Mesenchymal stem cell (in vitro differentiated cells and primary cell): ENCODE data around the gene ALG9.

Source experiments
- DNase-seq: peaks from one replicate; pipeline ENCODE4 v3.0.0-alpha.2; 2013
- H2AFZ ChIP-seq: one replicate; pipeline ENCODE4 v1.6.1; 2013; ENCODE audit warnings: low read depth, mild to moderate bottlenecking, control low read depth, inconsistent platforms, low read length, moderate library complexity
- H2AK5ac ChIP-seq: 2 replicates; pipeline ENCODE4 v1.6.1; 2013; ENCODE audit warnings: low read length, moderate library complexity, mild to moderate bottlenecking, inconsistent platforms; ENCODE audit not compliant: severe bottlenecking
- H2BK120ac ChIP-seq: one replicate; pipeline ENCODE4 v1.6.1; 2013; ENCODE audit warnings: low read depth, mild to moderate bottlenecking, inconsistent platforms, low read length, moderate library complexity
- H2BK12ac ChIP-seq, 2 experiments: one replicate each; pipeline ENCODE4 v1.6.1; 2013; ENCODE audit warnings: inconsistent platforms in 2 of 2, low read length in 2 of 2, mild to moderate bottlenecking in 2 of 2, moderate library complexity in 2 of 2, control low read depth in 1 of 2
- H2BK15ac ChIP-seq: one replicate; pipeline ENCODE4 v1.6.1; 2013; ENCODE audit warnings: mild to moderate bottlenecking, low read depth, inconsistent platforms; ENCODE audit not compliant: poor library complexity, severe bottlenecking
- H2BK5ac ChIP-seq: 2 replicates; pipeline ENCODE4 v1.6.1; 2013; ENCODE audit warnings: low read depth, mild to moderate bottlenecking, low read length, control low read depth, inconsistent platforms; ENCODE audit not compliant: poor library complexity, severe bottlenecking
- H3K14ac ChIP-seq, 2 experiments: one replicate each; pipeline ENCODE4 v1.6.1; 2013; ENCODE audit warnings: inconsistent platforms in 2 of 2, low read length in 2 of 2, control low read depth in 1 of 2, mild to moderate bottlenecking in 1 of 2, moderate library complexity in 1 of 2
- H3K18ac ChIP-seq, 2 experiments: one replicate each; pipeline ENCODE4 v1.6.1; 2013; ENCODE audit warnings: inconsistent platforms in 2 of 2, low read length in 2 of 2, control low read depth in 1 of 2, low read depth in 1 of 2, mild to moderate bottlenecking in 1 of 2
- H3K23ac ChIP-seq, 2 experiments: one replicate each; pipeline ENCODE4 v1.6.1; 2013; ENCODE audit warnings: inconsistent platforms in 2 of 2, low read length in 2 of 2, mild to moderate bottlenecking in 2 of 2, moderate library complexity in 2 of 2, control low read depth in 1 of 2
- H3K27ac ChIP-seq: 2 replicates; pipeline ENCODE4 v1.5.1; 2013; ENCODE audit warnings: mild to moderate bottlenecking, moderate library complexity, low read length, control low read depth, inconsistent platforms; ENCODE audit not compliant: poor library complexity, severe bottlenecking
- H3K27me3 ChIP-seq, 2 experiments: 2 replicates each; pipeline versions ENCODE4 v1.6.1 to v1.7.0; 2013; ENCODE audit warnings: low read length in 2 of 2, mild to moderate bottlenecking in 2 of 2, moderate library complexity in 2 of 2, control low read depth in 1 of 2, inconsistent platforms in 1 of 2; ENCODE audit not compliant: control insufficient read depth in 1 of 2, insufficient read depth in 1 of 2
- H3K36me3 ChIP-seq, 2 experiments: 2 replicates each; pipeline versions ENCODE4 v1.6.1 to v1.7.0; 2013; ENCODE audit warnings: low read length in 2 of 2, control low read depth in 1 of 2, inconsistent platforms in 1 of 2, low read depth in 1 of 2, mild to moderate bottlenecking in 1 of 2; ENCODE audit not compliant: insufficient read depth in 2 of 2, control insufficient read depth in 1 of 2
- H3K4ac ChIP-seq, 2 experiments: one replicate each; pipeline ENCODE4 v1.6.1; 2013; ENCODE audit warnings: inconsistent platforms in 2 of 2, low read length in 2 of 2, mild to moderate bottlenecking in 2 of 2, moderate library complexity in 2 of 2, control low read depth in 1 of 2, low read depth in 1 of 2
- H3K4me1 ChIP-seq: 2 replicates; pipeline ENCODE4 v1.6.1; 2013; ENCODE audit warnings: low read depth, low read length, control low read depth; ENCODE audit not compliant: control insufficient read depth, insufficient read depth
- H3K4me2 ChIP-seq: 2 replicates; pipeline ENCODE4 v1.6.1; 2013; ENCODE audit warnings: low read length, mild to moderate bottlenecking, inconsistent platforms; ENCODE audit not compliant: poor library complexity, severe bottlenecking
- H3K4me3 ChIP-seq, 2 experiments: 2 replicates each; pipeline versions ENCODE4 v1.5.1 to v1.7.0; 2013; ENCODE audit warnings: low read length in 2 of 2, mild to moderate bottlenecking in 2 of 2, control low read depth in 1 of 2, low read depth in 1 of 2; ENCODE audit not compliant: insufficient read depth in 1 of 2
- H3K79me1 ChIP-seq: replicated peaks from 2 replicates; pipeline ENCODE4 v1.6.1; 2013; ENCODE audit warnings: mild to moderate bottlenecking, control low read depth, low read length, inconsistent platforms; ENCODE audit not compliant: poor library complexity, severe bottlenecking
- H3K9ac ChIP-seq: 2 replicates; pipeline ENCODE4 v1.7.0; 2013; ENCODE audit warnings: mild to moderate bottlenecking, low read length, moderate library complexity
- H3K9me3 ChIP-seq: 2 replicates; pipeline ENCODE4 v1.7.0; 2013; ENCODE audit warnings: mild to moderate bottlenecking, low read length; ENCODE audit not compliant: control insufficient read depth
- H4K8ac ChIP-seq: one replicate; pipeline ENCODE4 v1.6.1; 2013; ENCODE audit warnings: inconsistent platforms, mild to moderate bottlenecking, low read length, moderate library complexity
- H4K91ac ChIP-seq: one replicate; pipeline ENCODE4 v1.6.1; 2013; ENCODE audit warnings: mild to moderate bottlenecking, low read length, inconsistent platforms
- WGBS: methylation state at CpG from one replicate; pipeline ENCODE4 v1.1.7; 2013; ENCODE audit warnings: mixed read lengths; 5-methylcytosine and 5-hydroxymethylcytosine counted together

ALG9 gene

DNA sequence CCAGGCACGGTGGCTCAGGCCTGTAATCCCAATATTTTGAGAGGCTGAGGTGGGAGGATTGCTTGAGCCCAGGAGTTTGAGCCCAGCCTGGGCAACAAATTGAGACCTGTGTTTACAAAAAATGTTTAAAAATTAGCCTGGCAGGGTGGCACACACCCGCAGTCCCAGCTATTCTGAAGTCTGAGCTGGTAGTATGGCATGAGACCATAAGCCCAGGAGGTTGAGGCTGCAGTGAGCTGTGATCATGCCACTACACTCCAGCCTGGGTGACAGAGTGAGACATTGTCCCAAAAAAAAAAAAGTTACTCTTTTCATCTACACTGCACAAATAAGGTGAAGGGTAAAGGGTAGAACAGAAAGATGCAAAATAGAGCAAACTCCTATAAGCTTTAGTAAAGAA lies 82.9 kb downstream of the ALG9 start:
- Histone ChIP-seq H3K18ac (no peak overlapping the region), H3K4ac (no peak overlapping the region), H3K4me2 (no peak overlapping the region), H2AFZ (no peak overlapping the region), H3K36me3 (peaks cover 6 to 23% of the 10 kb centered on the region in 2 experiments), H3K4me3 (no peak overlapping the region), H3K79me1 (peaks cover 4% of the 10 kb centered on the region), H4K91ac (no peak overlapping the region), H2AK5ac (no peak overlapping the region), H2BK15ac (no peak overlapping the region), H2BK120ac (no peak overlapping the region), H3K27ac (no peak overlapping the region), H2BK12ac (no peak overlapping the region), H3K9me3 (no peaks in the 10 kb centered on the region), H2BK5ac (no peak overlapping the region), H4K8ac (no peak overlapping the region), H3K14ac (no peak overlapping the region), H3K9ac (no peak overlapping the region), H3K23ac (no peak overlapping the region), H3K4me1 (peaks cover 7% of the 10 kb centered on the region), H3K27me3 (no peaks in the 10 kb centered on the region)
- no peak for DNase-seq
- 81% methylated on average over 2 of the region's 2 CpGs for WGBS

DNA sequence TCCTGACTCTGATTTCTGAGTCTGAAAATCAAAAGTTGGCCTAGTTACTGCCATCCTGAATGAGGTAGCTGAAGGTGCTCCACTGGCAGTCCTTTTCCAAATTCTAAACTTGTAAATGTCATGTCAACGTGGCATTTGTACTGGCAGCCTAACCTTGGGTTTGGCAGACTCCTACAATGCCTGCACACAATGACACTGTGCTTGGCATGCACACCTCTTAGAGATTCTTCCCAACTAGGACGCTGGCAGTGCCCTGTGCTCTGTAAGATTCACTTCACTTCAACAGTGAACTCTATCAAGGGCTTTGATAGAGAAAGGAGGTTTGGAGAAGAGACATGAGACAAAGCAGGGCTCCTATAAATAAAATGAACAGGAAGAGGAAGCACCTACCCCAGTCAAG lies 83.3 kb downstream of the ALG9 start:
- H2AK5ac ChIP-seq: no peak overlapping the region
- H3K27me3 ChIP-seq: no peaks in the 10 kb centered on the region
- no peak overlapping the region for H2BK5ac ChIP-seq
- H2BK120ac ChIP-seq: no peak overlapping the region
- H4K8ac ChIP-seq: no peak overlapping the region
- no peak overlapping the region for H2BK15ac ChIP-seq
- H4K91ac ChIP-seq: no peak overlapping the region
- peaks cover 6 to 23% of the 10 kb centered on the region in 2 experiments for H3K36me3 ChIP-seq
- H3K4ac ChIP-seq: no peak overlapping the region
- DNase-seq: no peak
- no peaks in the 10 kb centered on the region for H3K9me3 ChIP-seq
- H3K18ac ChIP-seq: no peak overlapping the region
- H3K79me1 ChIP-seq: peaks cover 4% of the 10 kb centered on the region
- H3K4me2 ChIP-seq: no peak overlapping the region
- H3K14ac ChIP-seq: no peak overlapping the region
- WGBS: 100% methylated on average over 2 of the region's 2 CpGs
- no peak overlapping the region for H3K4me3 ChIP-seq
- no peak overlapping the region for H3K23ac ChIP-seq
- no peak overlapping the region for H2BK12ac ChIP-seq
- H3K27ac ChIP-seq: no peak overlapping the region
- no peak overlapping the region for H3K9ac ChIP-seq
- no peak overlapping the region for H2AFZ ChIP-seq
- peaks cover 6% of the 10 kb centered on the region for H3K4me1 ChIP-seq

DNA sequence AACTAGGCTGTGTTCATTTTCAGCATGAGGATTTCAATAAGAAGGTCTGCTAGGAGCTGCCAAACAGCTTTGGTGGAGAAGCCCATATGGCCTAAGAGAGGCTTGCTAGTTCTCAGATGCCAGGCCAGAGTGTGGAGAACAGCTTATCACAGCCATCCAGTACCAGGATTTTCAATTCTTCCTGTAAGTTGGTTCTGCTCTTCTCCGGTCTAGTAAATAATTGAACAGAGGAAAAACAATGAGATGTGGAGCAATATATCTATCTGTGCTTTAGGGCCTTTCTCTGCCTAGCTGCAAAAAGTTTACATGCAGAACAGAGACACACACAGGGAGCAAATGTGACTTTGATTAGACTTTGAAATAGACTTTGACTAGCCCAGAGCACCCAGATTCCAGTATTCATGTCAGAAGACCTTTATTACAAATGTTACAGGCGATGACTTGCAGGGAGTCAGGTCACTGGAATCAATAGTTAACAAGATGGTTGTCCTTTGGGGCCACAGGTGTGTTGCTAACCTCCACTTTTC lies 85.4 kb downstream of the ALG9 start:
- H3K4me1 ChIP-seq: peaks cover 4% of the 10 kb centered on the region
- H3K4me3 ChIP-seq: no peak overlapping the region
- H3K27me3 ChIP-seq: no peaks in the 10 kb centered on the region
- no peak overlapping the region for H2BK120ac ChIP-seq
- peak overlapping the region; percentile 72 for H3K27ac ChIP-seq
- no peak overlapping the region for H2BK5ac ChIP-seq
- H3K18ac ChIP-seq: no peak overlapping the region
- no peak overlapping the region for H4K8ac ChIP-seq
- no peak overlapping the region for H3K4me2 ChIP-seq
- no peak overlapping the region for H2AK5ac ChIP-seq
- no peak overlapping the region for H2BK15ac ChIP-seq
- no peak overlapping the region for H3K23ac ChIP-seq
- no peak overlapping the region for H3K4ac ChIP-seq
- H2BK12ac ChIP-seq: no peak overlapping the region
- H3K9ac ChIP-seq: no peak overlapping the region
- H3K14ac ChIP-seq: no peak overlapping the region
- H4K91ac ChIP-seq: no peak overlapping the region
- WGBS: 100% methylated on average over 1 of the region's 2 CpGs
- no peaks in the 10 kb centered on the region for H3K9me3 ChIP-seq
- no peak overlapping the region for H2AFZ ChIP-seq
- peaks cover 3% of the 10 kb centered on the region for H3K79me1 ChIP-seq
- H3K36me3 ChIP-seq: peaks cover 6 to 23% of the 10 kb centered on the region in 2 experiments
- DNase-seq: no peak

DNA sequence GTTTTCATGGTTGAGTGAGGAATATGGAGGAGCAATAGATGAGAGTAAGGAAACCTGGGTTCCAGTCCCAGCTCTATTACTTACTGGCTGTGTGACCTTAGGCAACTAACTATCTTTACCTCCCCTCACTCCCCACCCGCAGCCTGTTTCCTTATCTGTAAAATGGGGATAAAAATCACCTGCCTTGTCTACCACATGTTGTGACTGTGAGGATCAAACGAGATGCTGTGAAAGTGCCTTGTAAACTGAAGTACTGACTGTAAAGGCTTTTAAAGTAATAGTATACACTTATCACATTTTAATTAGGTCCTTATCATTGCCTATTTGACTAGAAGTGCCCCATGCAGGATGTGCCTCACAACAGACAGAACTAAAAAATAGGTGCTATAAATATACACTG lies 86.3 kb downstream of the ALG9 start:
- Histone ChIP-seq H2AK5ac (no peak overlapping the region), H2BK15ac (no peak overlapping the region), H2BK120ac (no peak overlapping the region), H4K91ac (no peak overlapping the region), H3K27ac (no peak overlapping the region), H3K4ac (no peak overlapping the region), H3K14ac (no peak overlapping the region), H4K8ac (no peak overlapping the region), H3K9me3 (no peaks in the 10 kb centered on the region), H3K27me3 (no peaks in the 10 kb centered on the region), H3K4me3 (no peak overlapping the region), H2BK12ac (no peak overlapping the region), H3K4me2 (no peak overlapping the region), H3K36me3 (peaks cover 4 to 23% of the 10 kb centered on the region in 2 experiments), H2AFZ (no peak overlapping the region), H3K4me1 (peaks cover 4% of the 10 kb centered on the region), H3K23ac (no peak overlapping the region), H3K9ac (no peak overlapping the region), H2BK5ac (no peak overlapping the region), H3K18ac (no peak overlapping the region), H3K79me1 (peaks cover 3% of the 10 kb centered on the region)
- no CpG with 5 or more reads among the region's 2 CpGs for WGBS
- DNase-seq: no peak
